Measurements from ENCODE around the gene ADM2. TPM values are rescaled to one million over a fixed set of nuclear protein-coding genes. Genes with fewer than 3 reads are reported as not detected.

Gene ADM2
- total and polyA plus RNA-seq, 2 of the 13 experiments (the other 11 are each of a cell fraction or from before 2014, with no cell fraction given), result 1.2 to 3.0 TPM

- TF ChIP-seq ZNF800 (CRISPR knock-in tag; IDR thresholded peaks at IDR 0.05) (no peak), DR1 (CRISPR knock-in tag; IDR thresholded peaks at IDR 0.05) (no peak), ZBTB21 (CRISPR knock-in tag; IDR thresholded peaks at IDR 0.05) (no peak), ZFP36L2 (CRISPR knock-in tag; IDR thresholded peaks at IDR 0.05) (no peak), SAP130 (CRISPR knock-in tag; IDR thresholded peaks at IDR 0.05; ENCODE audit: low read depth) (peak; percentile 69), ZNF33A (CRISPR knock-in tag; IDR thresholded peaks at IDR 0.05; ENCODE audit: borderline replicate concordance) (no peak), IRX3 (CRISPR knock-in tag; IDR thresholded peaks at IDR 0.05; ENCODE audit: borderline replicate concordance, low read depth) (no peak), HIC2 (CRISPR knock-in tag; IDR thresholded peaks at IDR 0.05; ENCODE audit: low read depth) (peak; percentile 54; the same call in 1 of the 2 replicates), NCOR1 (IDR thresholded peaks at IDR 0.05; ENCODE audit: borderline replicate concordance, low read length) (no peak), ZNF792 (CRISPR knock-in tag; IDR thresholded peaks at IDR 0.05) (peak; percentile 55; the same call in 1 of the 2 replicates), YEATS2 (CRISPR knock-in tag; IDR thresholded peaks at IDR 0.05; ENCODE audit: borderline replicate concordance) (peak; percentile 33; the same call in 1 of the 2 replicates), ZNF577 (CRISPR knock-in tag; IDR thresholded peaks at IDR 0.05; ENCODE audit: borderline replicate concordance, low read depth) (no peak), ASH2L (IDR thresholded peaks at IDR 0.05; ENCODE audit: insufficient read length, low read depth, low read length) (no peak), TBX2 (CRISPR knock-in tag; IDR thresholded peaks at IDR 0.05; ENCODE audit: borderline replicate concordance) (peak; percentile 65), SRY (CRISPR knock-in tag; IDR thresholded peaks at IDR 0.05) (no peak), PBX3 (CRISPR knock-in tag; IDR thresholded peaks at IDR 0.05; ENCODE audit: borderline replicate concordance) (no peak), NFKB2 (CRISPR knock-in tag; IDR thresholded peaks at IDR 0.05; ENCODE audit: borderline replicate concordance) (no peak), TCF12 (IDR thresholded peaks at IDR 0.05) (no peak), TCF12 (CRISPR knock-in tag; IDR thresholded peaks at IDR 0.05) (no peak), GFI1 (CRISPR knock-in tag; IDR thresholded peaks at IDR 0.05; ENCODE audit: borderline replicate concordance) (no peak), ZSCAN9 (CRISPR knock-in tag; IDR thresholded peaks at IDR 0.05; ENCODE audit: borderline replicate concordance) (no peak)
- TF ChIP-seq, protein P1, sequence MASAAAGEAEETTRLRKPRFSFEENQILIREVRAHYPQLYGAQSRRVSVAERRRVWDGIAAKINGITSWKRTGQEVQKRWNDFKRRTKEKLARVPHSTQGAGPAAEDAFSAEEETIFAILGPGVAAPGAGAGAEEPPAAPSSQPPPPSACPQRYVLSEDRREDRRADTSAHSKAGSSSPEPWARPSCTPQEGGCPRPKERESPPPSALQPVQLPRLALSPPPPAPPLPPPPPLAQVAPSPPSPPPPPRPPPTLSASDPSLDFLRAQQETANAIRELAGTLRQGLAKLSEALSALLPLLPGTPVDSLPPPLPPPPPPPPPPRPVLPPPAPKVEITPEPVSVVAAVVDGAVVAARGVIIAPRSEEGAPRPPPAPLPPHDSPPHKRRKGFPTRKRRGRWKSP (CRISPR knock-in tag; IDR thresholded peaks at IDR 0.05), result no peak
- TF ChIP-seq, protein P2, sequence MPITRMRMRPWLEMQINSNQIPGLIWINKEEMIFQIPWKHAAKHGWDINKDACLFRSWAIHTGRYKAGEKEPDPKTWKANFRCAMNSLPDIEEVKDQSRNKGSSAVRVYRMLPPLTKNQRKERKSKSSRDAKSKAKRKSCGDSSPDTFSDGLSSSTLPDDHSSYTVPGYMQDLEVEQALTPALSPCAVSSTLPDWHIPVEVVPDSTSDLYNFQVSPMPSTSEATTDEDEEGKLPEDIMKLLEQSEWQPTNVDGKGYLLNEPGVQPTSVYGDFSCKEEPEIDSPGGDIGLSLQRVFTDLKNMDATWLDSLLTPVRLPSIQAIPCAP (CRISPR knock-in tag; IDR thresholded peaks at IDR 0.05; ENCODE audit: low read depth), result no peak
Observed at GRCh38 chr22:50474710-50475651, 6.4 kb upstream of the ADM2 start, which contains the start of gene SBF1 (continued).

Data from HepG2 (cell line).